Superior temporal gyrus (tissue), 1 donor: Measurements from ENCODE around the gene ADAMTS5.

Source experiments
- DNase-seq: peaks from one replicate; pipeline ENCODE4 v3.0.0-alpha.2; 2016; ENCODE audit errors: extremely low spot score

The ADAMTS5 gene

DNA sequence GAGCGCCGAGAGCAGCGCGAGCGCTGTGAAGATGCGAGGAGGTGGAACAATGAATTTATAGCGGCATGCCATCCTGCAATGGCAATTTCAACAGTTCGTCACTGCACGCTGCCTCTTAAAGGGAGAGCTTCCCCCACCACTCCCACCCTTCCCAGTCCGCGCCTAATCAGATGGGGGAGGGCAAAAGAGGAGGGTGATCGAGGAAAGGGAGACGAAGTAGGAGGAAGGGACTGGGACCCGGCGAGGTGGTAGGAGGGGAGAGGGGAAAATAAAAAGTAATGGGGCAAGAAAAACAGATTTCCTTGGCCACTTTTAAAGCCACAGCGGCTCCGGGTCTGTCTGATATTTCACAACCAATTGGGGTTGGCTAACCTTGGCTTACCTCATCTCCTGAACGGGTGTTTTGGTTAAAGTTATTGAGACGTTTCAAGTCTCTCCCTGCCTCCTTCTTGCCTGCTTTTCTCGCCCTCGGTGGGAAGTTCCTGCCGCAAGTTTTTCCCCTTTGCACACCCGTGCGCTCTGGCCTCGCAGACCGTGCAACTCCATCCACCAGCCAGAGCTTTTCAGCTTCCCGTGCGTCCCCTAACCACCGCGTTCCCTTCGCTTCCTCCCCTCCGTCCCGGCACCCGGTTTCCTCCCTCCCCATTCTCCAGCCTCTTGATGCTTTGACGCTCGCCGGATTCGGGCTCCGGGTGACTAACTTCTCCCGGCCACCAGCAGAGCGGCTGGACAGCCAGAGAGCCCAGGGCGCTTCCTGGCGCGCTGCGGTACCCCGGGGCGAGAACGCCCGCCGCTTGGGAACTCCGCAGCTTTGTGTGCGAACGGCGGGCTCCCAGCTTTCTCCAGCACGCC lies at the start of gene ADAMTS5:
Gene ADAMTS5 (minus strand): TSS at position 27 of the 852 bp plus-strand sequence. CDS start 697 bp downstream, outside the sequence.
- no peak for DNase-seq

DNA sequence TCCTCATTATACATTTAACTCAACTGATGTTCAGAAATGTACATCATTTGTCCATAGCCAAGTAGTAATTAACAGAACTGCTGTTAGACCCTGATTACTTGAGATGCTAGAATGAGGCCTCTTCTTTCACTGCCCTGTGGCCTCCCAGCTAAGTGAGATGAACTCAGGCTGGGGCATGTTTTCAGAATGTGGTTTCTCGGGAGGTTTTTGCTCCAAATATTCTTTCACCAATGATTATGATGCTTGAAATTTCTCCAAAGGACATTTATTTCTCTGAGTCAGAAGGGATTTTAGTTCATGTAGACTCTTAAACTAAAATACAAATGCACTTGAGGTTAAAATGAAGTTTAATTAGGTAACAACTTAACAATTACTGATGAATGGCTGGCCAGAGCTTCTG lies 34.6 kb upstream of the ADAMTS5 start:
- DNase-seq: no peak

DNA sequence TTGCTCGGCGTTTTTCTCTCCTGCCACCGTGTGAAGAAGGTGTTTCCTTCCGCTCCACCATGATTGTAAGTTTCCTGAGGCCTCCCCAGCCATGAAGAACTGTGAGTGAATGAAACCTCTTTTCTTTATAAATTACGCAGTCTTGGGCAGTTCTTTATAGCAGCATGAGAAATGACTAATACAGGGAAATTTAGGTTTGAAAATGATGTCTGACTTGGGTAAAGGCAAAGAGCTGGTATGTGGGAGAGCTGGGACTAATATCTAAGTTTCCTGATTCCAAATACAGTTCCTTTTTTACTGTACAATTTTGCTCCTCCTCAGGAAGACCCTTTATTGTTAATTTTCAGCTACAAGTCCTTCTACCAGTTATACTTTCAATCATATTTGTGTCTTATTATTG lies 16.7 kb upstream of the ADAMTS5 start:
- no peak for DNase-seq

DNA sequence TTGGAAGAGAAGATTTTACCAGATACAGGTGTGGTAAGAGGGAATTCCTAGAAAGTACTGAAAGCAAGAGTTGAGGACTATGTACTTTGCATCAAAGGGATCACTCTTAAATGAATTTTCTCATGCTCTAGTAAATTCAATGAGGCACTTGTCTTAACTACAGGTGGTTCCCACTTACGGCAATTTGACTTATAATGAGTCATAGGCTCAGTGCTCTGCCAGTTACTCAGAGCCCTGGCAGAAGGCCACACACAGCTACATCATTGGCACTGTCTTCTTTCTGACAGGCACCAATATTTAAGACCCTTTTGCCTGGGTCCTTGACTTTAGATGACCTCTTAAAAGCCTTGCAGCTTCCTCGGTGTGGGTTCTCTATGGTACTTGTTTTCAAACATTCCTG lies 15.9 kb upstream of the ADAMTS5 start:
- no peak for DNase-seq

DNA sequence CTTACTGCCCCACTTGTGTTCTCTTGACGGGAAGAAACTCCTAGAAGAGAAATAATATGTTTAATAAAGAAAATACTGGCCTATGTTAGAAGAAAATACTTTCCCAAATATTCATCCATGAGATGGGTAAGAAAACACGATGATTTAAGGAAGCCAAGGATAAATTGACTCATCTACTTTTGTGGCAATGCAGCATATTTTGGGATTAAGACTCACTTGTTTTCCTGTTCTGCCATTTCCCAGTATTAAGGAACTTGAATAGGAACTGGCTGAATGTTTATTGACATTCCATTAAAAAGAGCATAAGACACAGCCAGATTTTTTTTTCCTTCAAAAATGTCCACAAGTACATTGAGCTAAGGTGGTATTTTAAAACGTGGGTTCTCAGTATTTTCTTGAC lies 10.9 kb upstream of the ADAMTS5 start:
- DNase-seq: no peak

DNA sequence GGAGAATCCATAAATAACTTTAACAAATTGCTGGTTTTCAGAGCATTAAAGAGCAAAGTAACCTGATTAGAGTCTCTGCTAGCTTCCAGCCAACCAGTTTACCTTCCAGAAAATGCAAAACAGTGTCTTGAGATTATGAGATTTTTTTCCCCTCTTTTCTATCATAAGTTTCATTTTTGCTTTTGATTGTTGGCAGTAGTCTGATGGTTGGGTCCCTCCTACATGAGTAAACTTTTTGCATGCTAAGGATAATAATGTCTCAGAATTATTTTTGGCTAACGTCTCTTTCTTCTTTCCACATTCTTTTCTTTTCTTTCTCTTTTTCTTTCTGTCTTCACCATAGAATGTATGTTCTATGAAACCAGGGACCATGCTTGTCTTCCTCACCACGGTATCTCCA lies 6.3 kb upstream of the ADAMTS5 start:
- DNase-seq: no peak

DNA sequence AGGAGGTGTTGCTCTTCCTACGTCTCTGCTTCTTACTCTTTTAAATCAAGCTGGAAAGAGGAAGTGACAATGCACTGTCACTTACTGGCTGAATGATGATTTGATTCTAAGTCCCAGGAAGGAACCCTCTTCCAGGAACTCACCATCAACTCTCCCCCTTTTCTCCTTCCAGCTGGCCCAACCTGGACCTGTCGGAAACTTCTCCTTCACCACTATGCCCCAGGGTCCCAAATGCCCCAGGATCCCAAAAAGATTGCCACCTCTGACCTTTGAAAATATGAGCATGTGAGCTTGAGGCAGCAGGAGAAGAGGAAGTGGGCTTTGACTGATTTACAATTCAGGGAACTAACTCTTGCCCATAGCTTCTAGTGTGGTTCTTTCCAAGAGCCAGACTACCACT lies 5.3 kb upstream of the ADAMTS5 start:
- DNase-seq: no peak

DNA sequence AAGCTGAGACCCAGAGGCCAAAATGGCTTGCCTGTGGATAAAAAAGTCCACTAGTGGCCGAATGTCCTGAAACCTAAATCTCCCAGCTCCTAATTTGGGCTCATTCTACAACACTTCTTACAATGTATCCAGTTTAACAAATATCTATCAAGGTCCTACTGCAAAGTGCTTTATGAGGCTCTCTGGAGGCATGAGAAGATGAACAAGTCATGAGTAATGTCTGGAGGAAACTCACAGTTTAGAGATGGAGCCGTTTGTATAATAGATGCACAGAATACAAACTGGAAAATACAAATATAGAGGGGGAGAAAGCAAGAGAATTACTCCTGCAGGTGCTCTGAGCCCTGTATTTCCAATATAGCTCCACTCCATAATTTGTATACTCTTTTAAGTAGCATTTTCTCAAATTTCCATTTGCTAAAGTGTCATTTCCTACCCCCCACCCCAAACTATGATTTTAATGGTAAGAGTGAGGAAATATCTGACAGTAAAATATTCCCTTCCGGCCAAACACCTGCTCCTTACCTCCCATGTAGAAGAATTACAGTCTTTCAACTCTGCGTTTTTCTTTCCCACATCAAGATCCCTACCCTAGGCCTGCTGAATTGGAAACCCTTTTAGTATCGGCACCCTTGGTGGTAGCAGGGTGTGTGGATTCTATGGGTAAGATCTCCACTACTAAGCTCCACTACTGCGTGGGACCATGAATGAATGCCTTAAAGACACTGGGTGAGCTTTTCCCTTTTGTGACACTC lies 3.3 kb upstream of the ADAMTS5 start:
- no peak for DNase-seq

DNA sequence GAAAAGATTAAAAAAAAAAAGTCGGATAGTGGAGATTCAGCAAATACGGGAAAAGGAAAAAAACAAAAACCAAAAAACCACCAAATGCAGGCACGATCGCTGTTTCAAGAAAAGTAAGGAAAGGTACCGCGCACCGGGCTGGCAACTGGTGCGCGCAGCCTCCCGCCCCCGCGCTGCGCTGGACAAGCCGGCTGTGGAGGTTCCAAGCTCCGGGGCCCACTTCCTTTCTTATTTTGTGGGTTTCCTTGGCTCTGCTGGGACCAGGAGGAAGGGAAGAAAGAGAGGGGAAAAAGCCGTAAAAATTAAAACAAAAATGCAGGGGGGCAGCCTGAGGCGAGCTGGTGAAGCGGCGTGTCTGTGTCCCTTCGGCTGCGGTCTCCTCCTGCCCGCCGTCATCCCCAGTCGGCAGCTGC lies 233 bp downstream of the ADAMTS5 start:
- DNase-seq: no peak

DNA sequence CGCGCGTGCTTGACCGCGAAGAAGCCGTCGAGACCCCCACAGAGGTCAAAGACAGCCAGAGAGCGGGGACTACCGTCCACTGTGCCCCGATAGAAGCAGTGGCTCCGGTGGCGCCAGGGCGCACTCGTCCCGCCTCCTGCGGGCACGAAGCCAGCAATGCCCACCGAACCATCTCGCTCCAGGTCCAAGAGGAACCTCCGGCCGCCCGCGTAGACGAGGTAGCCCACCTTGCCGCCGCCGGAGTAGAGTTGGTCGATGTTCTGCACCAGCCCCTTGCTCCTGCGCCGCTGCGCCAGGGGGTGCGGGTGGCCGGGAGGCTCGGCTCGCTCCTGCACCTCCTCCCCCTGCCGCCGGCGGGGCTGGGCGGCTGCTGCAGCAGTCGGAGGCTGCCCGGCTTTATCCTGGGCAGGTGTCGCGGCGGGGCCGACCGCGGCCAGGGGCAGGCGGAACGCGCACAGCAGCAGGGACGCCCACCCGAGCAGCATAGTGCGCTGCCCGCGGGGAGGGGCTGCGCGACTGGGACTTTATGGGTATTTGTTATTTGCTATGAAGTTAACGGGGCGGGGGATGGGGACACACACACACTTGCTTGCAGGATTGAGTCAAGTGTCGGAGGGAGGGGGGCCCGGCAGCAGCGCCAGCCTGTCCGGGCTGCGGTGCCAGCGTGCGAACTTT lies 844 bp downstream of the ADAMTS5 start:
- no peak for DNase-seq

DNA sequence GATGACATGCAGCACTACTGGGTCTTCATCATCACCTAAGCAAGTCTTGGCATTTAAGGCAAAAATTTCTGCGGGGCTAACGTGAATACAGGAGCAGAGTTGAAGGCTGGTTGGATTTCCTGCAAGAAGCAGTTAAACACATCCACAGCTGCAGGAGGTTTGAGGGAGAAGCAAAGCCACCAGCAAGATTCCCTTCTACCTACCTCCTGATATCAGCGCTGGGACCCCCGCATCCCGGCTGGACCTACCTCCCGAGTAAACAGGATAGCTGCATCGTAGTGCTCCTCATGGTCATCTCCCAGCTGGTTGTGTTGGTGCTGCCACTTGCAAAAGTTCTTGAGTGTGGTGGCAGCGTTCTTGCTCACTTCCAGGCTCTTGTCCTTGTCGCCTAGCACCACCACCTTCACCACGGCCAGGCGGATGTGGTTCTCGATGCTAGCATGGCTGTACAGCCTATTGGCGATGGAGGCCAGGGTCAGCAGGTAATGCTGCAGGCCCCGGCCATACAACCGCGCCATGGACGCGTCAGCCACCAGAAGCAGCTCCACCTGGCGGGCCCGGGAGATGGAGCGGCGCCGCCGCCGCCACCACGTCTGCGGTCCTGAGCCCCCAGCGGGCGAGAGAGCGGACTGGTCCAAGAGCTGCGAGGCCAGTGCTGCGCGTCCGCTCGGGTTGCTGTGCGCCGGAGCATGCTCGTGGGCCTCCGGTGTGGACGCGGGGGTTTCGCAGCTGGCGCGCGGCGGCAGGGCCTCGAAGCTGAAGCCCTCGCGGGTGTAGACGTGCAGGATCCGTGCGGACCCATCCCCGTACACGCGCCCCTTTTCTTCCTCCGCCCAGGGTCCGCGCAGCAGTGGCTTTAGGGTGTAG lies 1.6 kb downstream of the ADAMTS5 start:
- DNase-seq: no peak

DNA sequence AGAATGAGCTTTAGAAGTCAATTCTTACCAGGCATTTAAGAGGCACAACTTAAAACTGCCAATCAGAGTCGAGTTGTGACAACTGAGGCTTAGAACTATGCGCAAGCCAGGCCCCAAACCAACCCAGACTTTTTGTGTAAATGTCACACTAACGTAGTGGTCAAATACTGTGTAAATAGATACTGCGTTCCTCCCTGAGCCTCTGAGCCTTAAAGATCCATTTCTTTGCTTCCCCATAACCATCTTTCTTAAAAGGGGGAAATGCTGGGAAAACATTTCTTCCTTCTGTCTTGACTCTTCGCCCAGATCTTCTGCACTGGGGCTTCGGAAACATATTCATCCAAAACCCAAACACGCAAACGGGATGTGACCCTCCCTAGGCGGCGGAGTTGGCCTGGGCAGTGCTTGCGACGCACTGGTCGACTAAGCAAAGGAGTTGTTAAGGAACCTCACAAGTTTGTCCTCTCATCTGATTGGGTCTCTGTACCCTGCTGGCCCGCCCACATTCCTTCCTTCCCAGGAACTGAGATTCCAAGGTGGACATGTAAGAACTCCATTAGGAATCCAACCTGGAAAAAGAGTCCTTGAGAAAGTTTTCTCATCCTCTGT lies 2.6 kb downstream of the ADAMTS5 start:
- DNase-seq: no peak

DNA sequence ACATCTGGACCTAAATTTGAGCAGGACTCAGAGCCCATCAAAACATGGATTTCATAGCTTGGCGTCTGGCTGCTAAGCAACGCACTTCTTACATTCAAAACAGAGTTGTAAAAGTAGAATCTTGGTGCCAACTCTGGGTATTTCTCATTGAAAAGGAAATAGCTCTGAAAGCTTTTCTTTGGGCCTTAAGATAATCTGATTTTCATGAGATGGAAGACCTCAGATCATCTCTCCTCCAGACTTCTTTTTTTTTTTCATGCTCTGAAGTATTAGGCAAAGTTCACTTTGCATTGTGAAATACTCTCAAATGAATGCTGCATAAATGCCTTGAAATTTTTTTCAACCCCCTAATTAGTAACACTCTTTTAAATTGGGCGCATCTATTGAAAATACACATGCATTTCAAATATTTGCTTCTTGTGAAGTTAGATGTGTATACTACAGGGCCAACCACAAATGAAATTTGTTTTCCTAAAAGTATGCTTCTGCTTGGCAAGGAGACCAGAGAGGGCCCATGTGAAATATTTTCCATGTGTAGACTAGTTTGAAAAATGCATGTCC lies 4.2 kb downstream of the ADAMTS5 start:
- DNase-seq: no peak

DNA sequence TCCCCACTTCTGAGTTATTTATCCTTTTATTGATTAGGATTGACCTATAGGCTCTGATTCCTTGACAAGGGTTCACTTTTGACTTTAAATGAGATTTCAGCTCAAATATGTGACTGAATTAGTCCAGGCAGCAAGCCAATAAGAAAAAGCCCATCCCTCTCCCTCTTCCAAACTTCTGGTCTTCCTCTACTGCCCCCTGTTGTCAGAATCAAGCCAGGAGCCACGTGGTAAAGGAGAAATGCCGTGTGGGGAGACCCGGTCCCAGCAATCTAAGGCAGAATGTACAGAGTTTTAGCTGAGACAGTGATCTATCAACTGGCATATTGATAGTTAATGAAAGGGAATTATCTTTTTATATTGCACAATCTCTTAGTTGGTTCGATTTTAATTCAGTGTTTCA lies 5.2 kb downstream of the ADAMTS5 start:
- no peak for DNase-seq

DNA sequence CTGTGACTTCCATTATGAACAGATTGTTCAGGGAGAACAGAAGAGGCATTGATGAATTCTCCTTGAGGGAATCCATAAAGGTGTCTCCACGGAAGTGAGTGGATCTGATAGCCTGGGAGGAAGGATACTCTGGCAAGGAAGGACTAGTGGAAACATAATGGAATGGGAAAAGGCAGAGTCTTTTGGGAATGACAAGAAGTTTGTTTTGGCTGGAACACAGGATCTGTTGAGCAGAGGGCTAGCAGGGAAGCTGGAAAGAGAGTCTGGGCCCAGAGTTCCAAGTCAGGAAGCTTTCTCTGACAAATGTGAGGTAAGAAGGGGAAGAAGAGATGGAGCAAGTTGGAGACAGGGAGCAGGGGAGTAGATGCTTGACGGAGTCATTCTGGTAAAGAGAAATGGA lies 8.1 kb downstream of the ADAMTS5 start:
- no peak for DNase-seq

DNA sequence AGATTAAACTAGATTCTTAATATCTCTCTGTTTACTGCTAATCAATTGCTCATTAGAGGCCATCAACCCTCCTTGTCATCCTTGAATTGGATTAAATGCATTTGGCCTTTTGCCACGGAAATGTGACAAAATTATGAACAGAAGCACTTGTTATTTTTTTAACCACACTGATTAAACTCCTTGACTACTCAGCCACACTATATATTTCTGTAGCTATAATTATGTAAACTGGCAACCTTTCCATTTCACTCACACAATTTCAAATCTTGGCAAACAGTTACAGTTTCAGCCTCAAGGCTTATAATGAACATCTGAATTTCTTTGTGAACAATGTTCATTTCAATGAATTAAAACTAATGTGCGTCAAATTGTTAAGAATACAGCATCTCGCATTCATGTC lies 10.1 kb downstream of the ADAMTS5 start:
- no peak for DNase-seq

DNA sequence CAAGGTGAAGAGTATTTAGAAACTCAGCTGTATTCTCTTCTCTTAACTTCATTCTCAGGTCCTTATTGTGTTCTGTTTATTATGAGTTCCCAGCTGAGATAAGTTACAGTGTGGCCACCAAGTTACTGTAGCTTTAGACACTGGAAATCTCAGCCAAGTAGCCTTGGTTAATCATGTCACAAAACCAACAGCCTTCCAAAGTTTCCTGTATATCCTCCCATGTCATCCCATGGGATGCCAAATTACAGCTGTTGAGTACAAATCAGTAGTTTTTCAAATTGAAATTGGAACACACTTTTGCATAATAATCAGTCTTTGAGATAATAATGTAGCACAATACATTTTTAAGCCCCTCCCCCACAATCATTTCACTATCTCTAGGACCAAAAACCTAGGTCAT lies 10.7 kb downstream of the ADAMTS5 start:
- no peak for DNase-seq

DNA sequence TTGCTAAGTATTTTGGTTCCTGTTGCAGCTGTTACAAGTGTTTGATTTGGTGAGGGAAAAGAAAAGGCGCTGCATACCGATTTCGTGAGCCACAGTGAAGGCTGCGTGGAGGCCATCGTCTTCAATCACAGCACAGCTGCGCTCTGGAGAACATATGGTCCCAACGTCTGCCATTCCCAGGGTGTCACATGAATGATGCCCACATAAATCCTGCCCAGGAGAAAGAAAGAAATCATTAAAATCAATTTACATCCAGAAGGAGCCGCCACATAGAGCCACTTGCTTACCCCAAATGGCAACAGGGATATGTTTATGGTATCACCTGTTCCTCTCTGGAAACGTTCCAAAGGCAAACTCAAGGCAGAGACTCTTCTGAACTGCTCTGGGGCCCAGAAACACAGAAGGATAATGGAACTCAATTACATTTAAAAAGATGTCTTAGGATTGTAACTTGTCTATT lies 12.2 kb downstream of the ADAMTS5 start:
- DNase-seq: no peak

DNA sequence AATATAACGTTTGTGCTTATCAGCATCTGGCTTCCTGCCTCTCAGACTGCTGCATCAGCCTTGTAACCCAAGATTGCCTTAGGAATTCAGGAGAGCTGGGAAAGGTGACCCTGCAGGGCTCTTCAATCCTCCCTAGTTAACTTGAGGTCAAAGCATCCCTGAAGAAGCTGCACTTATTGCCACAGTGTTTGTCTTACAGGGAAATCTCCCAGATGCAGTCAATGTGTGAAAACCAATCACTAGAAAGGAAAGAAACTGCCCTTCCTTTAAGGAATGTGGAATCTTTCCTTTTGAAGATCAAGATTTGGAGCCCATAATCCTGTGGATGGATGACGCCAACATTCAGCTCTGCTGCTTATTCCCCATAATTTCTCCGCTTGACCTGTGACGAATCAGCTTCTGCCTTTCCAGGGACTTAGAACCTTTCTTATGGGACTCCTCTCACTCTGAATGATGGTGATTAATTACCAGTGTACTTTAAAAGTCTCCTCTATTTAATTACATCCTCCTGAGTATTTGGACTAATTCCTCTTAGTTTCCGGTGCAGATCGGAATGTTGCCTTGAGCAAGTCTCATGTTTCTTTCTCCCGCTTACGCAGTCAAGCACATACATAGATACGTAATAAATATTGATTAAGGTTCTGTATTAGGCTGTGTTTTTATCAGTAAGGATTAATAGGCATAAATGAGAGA lies 14.4 kb downstream of the ADAMTS5 start:
- DNase-seq: no peak

DNA sequence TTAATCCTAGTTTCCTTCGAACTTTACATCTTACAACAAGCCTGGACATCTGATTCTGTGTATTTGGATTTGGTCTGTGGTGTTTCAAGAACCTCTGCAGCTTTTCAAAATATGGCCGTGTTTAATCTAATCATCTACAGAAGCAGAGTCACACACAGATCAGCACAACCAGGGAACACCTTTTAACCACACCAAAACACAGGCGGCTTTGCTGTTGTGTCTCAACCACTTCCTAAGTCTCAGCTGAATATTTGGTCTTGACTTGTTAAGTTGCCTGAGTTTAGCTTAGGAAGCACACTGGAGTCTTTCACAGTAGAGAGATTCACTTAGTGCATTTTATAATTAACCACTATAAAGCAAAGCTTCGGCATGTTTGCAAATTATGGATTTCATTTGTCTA lies 17.1 kb downstream of the ADAMTS5 start:
- DNase-seq: no peak
